ENCODE results near the gene KCNJ14. TPM values are rescaled to one million over a fixed set of nuclear protein-coding genes. Genes with fewer than 3 reads are reported as not detected.
A peak's percentile ranks its signal among the peaks of the same experiment; 100 is the strongest.

Gene KCNJ14
- polyA plus RNA-seq, 4 donors = 0.22 to 0.80 (median 0.35) TPM

DNA sequence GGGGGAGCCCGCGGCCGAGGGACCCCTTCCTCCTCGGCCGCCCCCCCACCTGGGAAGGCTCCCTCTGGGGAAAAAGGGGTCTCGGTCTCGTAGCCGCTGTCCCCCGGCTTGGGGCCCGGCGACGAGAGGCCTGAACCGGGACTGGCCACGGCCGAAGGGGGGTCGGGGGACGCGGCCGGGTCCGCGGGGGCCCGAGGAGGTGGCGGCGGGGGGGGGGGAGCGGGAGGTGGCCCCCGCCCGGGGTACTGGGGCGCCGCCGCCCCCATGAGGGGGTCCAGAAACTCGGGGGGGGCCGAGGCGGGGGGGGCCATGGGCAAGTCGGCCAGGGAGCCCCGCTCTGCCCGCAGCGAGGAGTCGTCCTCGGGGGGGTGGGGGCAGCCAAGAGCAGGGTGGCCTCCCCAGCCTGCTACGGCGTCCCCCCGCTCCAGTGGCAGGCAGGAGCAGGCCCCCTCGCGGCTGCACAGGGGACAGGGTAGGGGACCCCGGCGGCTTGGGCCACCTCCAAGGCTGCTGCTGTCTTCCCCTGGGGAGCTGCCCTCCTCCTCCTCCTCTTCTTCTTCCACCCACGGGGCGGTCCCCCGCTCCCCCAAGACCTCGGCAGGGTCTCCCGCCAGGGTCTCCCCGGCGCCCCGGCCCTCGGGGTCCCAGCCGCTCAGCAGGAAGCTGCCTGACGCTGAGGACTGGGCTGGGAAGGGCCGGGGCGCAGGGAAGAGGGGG, 43.4 kb downstream of the KCNJ14 start:
- WGBS, 3 donors = 43 to 69% (median 56%) methylated on average over 23 to 59 of the region's 59 CpGs
- Histone ChIP-seq H3K27me3 (ENCODE audit: control insufficient read depth in 3 of 3, insufficient read depth in 3 of 3, low read length in 3 of 3) (peaks cover 0 to 23% (median 0%) of the 10 kb centered on the region in 3 donors), H3K36me3 (ENCODE audit: control insufficient read depth in 3 of 3, insufficient read depth in 2 of 3, low read depth in 1 of 3, low read length in 3 of 3) (no peaks in the 10 kb centered on the region), H3K9me3 (ENCODE audit: control insufficient read depth in 2 of 2, insufficient read depth in 1 of 2, low read depth in 1 of 2, low read length in 1 of 2) (no peaks in the 10 kb centered on the region), H3K4me3 (ENCODE audit: low read depth in 1 of 3, low read length in 3 of 3) (peak overlapping the region in 1 of 3 donors; percentile 17), H3K4me1 (ENCODE audit: control insufficient read depth in 3 of 3, insufficient read depth in 2 of 3, low read depth in 1 of 3, low read length in 2 of 3) (peaks cover 0 to 31% (median 5%) of the 10 kb centered on the region in 3 donors), H3K27ac (ENCODE audit: low read depth in 1 of 3, low read length in 2 of 3) (no peak overlapping the region)
- DNase-seq (no peak), FAIRE-seq (no peak)

DNA sequence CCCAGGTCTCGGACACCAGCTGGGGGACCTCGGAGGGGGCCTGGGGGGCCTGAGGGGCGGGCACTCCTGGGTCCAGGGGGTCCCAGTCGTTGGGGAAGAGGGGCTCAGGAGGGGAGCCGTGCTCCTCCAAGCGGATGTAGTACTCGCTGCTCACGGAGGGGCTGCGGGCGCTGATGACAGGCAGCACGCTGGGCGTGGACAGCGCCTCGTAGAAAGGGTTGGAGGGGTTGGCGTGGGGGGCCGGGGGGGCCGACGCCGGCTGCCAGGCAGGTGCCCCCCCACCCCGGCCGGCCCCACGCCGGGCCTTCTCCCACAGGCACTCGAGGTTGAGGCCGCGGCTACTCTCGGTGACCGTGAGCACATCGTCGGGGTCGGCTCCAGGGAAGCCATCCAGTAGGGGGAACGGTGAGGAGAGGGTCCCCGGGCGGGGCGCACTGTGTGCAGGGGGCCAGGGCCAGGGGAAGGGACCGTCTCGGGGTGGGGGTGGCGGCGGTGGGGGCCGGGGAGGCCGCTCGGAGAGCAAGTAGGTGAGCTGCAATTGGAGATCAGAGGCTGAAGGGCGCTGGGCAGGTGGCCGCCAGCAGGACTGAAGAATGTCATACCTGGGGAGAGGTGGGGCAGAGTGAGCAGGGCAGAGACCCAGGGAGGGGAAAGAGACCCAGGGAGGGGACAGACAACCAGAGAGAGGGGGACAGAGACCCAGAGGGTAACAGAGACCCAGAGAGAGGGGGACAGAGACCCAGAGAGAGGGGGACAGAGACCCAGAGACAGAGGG, 44.1 kb downstream of the KCNJ14 start:
- no peak for FAIRE-seq
- Histone ChIP-seq H3K4me3 (ENCODE audit: low read depth in 1 of 3, low read length in 3 of 3) (no peak overlapping the region), H3K27ac (ENCODE audit: low read depth in 1 of 3, low read length in 2 of 3) (no peak overlapping the region), H3K36me3 (ENCODE audit: control insufficient read depth in 3 of 3, insufficient read depth in 2 of 3, low read depth in 1 of 3, low read length in 3 of 3) (no peaks in the 10 kb centered on the region), H3K27me3 (ENCODE audit: control insufficient read depth in 3 of 3, insufficient read depth in 3 of 3, low read length in 3 of 3) (peaks cover 0 to 23% (median 0%) of the 10 kb centered on the region in 3 donors), H3K9me3 (ENCODE audit: control insufficient read depth in 2 of 2, insufficient read depth in 1 of 2, low read depth in 1 of 2, low read length in 1 of 2) (no peaks in the 10 kb centered on the region), H3K4me1 (ENCODE audit: control insufficient read depth in 3 of 3, insufficient read depth in 2 of 3, low read depth in 1 of 3, low read length in 2 of 3) (peaks cover 0 to 31% (median 5%) of the 10 kb centered on the region in 3 donors)
- WGBS, 3 donors = 54 to 72% (median 56%) methylated on average over 29 to 44 of the region's 44 CpGs
- DNase-seq = peak in 1 of 2 donors; percentile 4

DNA sequence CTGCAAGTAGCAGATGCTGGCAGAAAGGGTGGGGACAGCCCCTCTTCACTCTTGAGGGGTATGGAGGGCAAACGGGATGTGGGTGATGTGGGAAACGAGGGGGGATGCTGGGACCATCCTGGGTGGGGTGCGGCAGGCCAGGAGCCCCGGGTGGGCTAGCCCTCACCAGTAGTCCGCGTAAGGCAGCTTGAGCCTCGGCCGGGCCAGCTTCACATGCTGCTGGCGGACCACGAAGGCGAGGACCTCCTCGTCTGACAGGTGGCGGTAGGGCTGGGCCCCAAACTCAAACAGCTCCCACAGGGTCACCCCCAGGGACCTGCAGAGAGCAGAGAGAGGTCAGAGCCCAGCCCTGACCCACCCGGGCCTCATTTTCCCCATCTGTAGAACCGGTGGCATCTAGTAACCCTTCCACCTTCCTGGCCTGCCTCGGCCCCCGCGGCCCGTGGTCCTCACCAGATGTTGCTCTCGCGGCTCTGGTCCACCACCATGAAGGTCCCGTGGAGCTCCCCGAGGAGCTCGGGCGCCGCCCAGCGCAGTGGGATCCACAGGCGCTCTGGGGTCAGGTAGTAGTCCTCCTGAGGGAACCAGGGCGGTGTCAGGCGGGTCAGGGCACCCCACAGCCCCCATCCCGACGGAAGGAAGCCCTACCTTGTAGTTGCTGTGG, 45.6 kb downstream of the KCNJ14 start:
- peak overlapping the region; percentile 53 to 68 (median 64) for H3K27ac ChIP-seq (ENCODE audit: low read depth in 1 of 3, low read length in 2 of 3)
- 37 to 44% (median 43%) methylated on average over 25 to 32 of the region's 32 CpGs for WGBS, 3 donors

DNA sequence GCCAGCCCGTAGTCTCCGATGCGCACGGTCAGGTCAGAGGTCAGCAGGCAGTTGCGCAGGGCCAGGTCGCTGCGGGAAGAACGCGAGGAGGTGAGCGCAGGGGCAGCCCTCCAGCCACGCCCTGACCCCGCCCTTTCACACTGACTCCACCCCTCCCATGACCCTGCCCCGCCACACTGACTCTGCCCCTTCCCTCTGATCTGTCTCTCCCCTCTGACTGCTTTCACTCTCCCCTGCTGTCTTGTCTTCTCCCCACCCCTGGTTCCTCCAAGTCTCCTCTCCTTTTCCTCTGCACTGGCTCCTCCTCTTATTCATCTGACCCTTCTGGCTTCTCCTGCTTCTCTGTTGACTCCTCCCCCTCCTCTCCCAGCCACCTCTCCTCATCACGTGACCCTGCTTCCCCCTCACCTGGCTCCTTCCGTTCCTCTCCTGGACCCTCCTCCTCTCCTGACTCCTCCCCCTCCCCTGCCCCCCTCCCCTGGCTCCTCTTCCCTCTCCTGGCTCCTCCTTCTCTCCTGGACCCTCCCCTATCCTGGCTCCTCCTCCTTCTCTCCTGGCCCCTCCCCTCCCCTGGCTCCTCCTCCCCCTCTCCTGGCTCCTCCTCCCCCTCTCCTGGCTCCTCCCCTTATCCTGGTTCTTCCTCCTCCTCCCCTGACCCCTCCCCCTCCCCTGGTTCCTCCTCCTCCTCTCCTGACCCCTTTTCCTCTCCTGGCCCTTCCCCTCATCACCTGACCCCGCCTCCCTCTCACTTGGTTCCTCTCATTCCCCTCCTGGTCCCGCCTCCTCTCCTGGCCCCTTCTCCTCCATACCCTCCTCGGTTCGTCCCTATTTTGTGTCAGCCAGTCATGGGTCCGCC, 46.3 kb downstream of the KCNJ14 start:
- H3K9me3 ChIP-seq (ENCODE audit: control insufficient read depth in 2 of 2, insufficient read depth in 1 of 2, low read depth in 1 of 2, low read length in 1 of 2) = no peaks in the 10 kb centered on the region
- FAIRE-seq (no peak), DNase-seq (peak; percentile 98)
- 2 to 4% (median 3%) methylated on average over 10 to 20 of the region's 20 CpGs for WGBS, 3 donors
- peaks cover 0 to 25% (median 5%) of the 10 kb centered on the region in 3 donors for H3K4me1 ChIP-seq (ENCODE audit: control insufficient read depth in 3 of 3, insufficient read depth in 2 of 3, low read depth in 1 of 3, low read length in 2 of 3)
- peak overlapping the region in 2 of 3 donors; percentile 37 to 59 for H3K4me3 ChIP-seq (ENCODE audit: low read depth in 1 of 3, low read length in 3 of 3)
- H3K27me3 ChIP-seq (ENCODE audit: control insufficient read depth in 3 of 3, insufficient read depth in 3 of 3, low read length in 3 of 3) = peaks cover 0 to 23% (median 0%) of the 10 kb centered on the region in 3 donors
- peak overlapping the region; percentile 53 to 68 (median 64) for H3K27ac ChIP-seq (ENCODE audit: low read depth in 1 of 3, low read length in 2 of 3)
- H3K36me3 ChIP-seq (ENCODE audit: control insufficient read depth in 3 of 3, insufficient read depth in 2 of 3, low read depth in 1 of 3, low read length in 3 of 3) = peaks cover 0 to 2% (median 0%) of the 10 kb centered on the region in 3 donors

More for the DNA sequence above, 45.6 kb downstream of the KCNJ14 start:
- FAIRE-seq (no peak), DNase-seq (no peak)
- Histone ChIP-seq H3K9me3 (ENCODE audit: control insufficient read depth in 2 of 2, insufficient read depth in 1 of 2, low read depth in 1 of 2, low read length in 1 of 2) (no peaks in the 10 kb centered on the region), H3K36me3 (ENCODE audit: control insufficient read depth in 3 of 3, insufficient read depth in 2 of 3, low read depth in 1 of 3, low read length in 3 of 3) (no peaks in the 10 kb centered on the region), H3K27me3 (ENCODE audit: control insufficient read depth in 3 of 3, insufficient read depth in 3 of 3, low read length in 3 of 3) (peaks cover 0 to 23% (median 0%) of the 10 kb centered on the region in 3 donors), H3K4me3 (ENCODE audit: low read depth in 1 of 3, low read length in 3 of 3) (peak overlapping the region in 2 of 3 donors; percentile 37 to 59), H3K4me1 (ENCODE audit: control insufficient read depth in 3 of 3, insufficient read depth in 2 of 3, low read depth in 1 of 3, low read length in 2 of 3) (peaks cover 0 to 25% (median 5%) of the 10 kb centered on the region in 3 donors)

DNA sequence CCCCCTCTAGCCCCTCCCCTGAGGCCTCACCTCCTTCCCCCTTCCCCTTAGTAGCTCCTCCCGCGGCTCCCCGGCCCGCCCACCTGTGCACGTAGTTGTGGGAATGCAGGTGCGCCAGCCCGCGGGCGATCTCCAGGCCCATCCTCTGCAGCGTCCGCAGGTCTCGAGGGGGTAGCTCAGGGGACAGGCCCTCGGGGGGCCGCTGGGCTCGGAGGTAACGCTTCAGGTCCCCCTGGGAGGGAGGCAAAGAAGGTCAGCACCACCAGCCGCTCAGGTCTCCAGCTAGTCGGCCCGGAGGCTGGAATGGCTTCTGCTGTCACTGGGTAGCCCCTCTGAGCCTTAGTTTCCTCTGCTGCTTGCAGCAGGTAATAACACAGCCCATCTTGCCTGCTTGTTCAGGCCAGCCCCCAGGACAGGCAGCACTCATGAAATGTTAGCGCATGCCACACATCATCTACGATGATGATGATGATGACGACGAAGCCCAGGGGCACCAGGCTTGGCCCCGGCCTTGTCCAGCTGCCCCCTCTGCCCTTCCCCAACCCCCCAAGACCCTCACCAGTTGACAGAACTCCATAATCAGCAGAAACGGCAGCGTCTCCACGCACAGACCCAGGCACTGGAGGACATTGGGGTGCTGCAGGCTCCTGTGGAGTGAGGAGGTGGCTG, 47.1 kb downstream of the KCNJ14 start:
- H3K27ac ChIP-seq (ENCODE audit: low read depth in 1 of 3, low read length in 2 of 3) = peak overlapping the region in 1 of 3 donors; percentile 48
- peaks cover 0 to 18% (median 5%) of the 10 kb centered on the region in 3 donors for H3K4me1 ChIP-seq (ENCODE audit: control insufficient read depth in 3 of 3, insufficient read depth in 2 of 3, low read depth in 1 of 3, low read length in 2 of 3)
- no peaks in the 10 kb centered on the region for H3K9me3 ChIP-seq (ENCODE audit: control insufficient read depth in 2 of 2, insufficient read depth in 1 of 2, low read depth in 1 of 2, low read length in 1 of 2)
- DNase-seq (no peak), FAIRE-seq (no peak)
- peaks cover 0 to 2% (median 0%) of the 10 kb centered on the region in 3 donors for H3K36me3 ChIP-seq (ENCODE audit: control insufficient read depth in 3 of 3, insufficient read depth in 2 of 3, low read depth in 1 of 3, low read length in 3 of 3)
- peak overlapping the region in 1 of 3 donors; percentile 34 for H3K4me3 ChIP-seq (ENCODE audit: low read depth in 1 of 3, low read length in 3 of 3)
- 24 to 29% (median 25%) methylated on average over 27 of the region's 27 CpGs for WGBS, 3 donors
- peaks cover 0 to 23% (median 0%) of the 10 kb centered on the region in 3 donors for H3K27me3 ChIP-seq (ENCODE audit: control insufficient read depth in 3 of 3, insufficient read depth in 3 of 3, low read length in 3 of 3)

DNA sequence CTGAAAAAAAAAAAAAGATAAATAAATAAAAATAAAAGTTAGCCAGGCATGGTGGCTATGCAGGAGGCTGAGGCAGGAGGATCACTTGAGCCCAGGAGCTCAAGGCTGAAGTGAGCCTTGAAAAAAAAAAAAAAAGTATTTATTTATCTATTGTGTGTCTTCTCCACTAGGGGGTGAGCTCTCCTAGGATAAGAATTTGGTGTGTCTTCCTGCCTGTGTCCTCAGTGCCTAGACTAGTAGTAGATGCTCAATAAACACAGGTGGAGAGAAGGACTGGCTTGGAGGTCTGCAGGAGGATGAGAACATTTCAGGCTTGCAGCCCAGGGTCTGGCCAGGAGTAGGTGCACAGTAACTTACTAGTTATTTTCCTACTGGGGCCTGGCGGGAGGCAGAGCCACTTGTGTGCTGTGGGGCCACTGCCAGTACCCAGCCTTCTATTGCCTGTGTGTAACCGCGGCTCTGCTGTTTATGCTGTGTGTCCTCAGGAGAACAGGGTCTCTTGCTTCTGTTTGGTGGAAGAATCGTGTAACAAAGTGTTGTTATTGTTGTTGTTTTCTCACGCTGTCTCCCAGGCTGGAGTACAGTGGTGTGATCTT, 50.9 kb downstream of the KCNJ14 start:
- Histone ChIP-seq H3K27me3 (ENCODE audit: control insufficient read depth in 3 of 3, insufficient read depth in 3 of 3, low read length in 3 of 3) (peaks cover 0 to 21% (median 0%) of the 10 kb centered on the region in 3 donors), H3K9me3 (ENCODE audit: control insufficient read depth in 2 of 2, insufficient read depth in 1 of 2, low read depth in 1 of 2, low read length in 1 of 2) (peaks cover 0 to 5% of the 10 kb centered on the region in 2 donors), H3K27ac (ENCODE audit: low read depth in 1 of 3, low read length in 2 of 3) (no peak overlapping the region), H3K4me1 (ENCODE audit: control insufficient read depth in 3 of 3, insufficient read depth in 2 of 3, low read depth in 1 of 3, low read length in 2 of 3) (peaks cover 0 to 12% (median 2%) of the 10 kb centered on the region in 3 donors), H3K4me3 (ENCODE audit: low read depth in 1 of 3, low read length in 3 of 3) (no peak overlapping the region), H3K36me3 (ENCODE audit: control insufficient read depth in 3 of 3, insufficient read depth in 2 of 3, low read depth in 1 of 3, low read length in 3 of 3) (peaks cover 0 to 2% (median 0%) of the 10 kb centered on the region in 3 donors)
- peak in 1 of 2 donors; percentile 72 for DNase-seq
- WGBS, 3 donors = 87 to 96% (median 94%) methylated on average over 5 of the region's 5 CpGs
- no peak for FAIRE-seq

DNA sequence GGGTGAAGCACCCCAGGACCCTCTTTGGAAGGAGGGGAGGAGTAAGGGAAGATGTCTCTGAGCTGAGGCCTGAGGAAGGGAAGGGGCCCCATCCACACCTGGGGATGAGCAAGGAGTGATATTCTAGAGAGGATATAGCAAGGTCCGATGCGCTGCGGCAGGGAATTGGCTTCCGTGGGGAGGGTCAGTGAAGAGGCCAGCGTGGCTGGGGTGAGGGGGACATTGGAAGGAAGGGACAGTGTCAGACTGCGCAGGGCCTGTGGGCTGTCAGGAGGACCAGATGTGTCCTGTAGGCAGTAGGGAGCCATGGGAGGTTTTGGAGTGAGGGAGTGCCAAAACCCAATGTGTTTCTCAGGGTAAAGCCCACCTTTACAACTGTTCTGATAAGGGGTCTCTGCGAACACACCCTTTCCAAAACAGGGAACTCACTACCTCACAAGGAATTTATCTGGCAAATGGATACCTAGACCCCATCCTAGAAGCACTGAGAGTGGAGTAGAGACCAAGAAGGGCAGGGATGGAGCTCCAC, 52.6 kb downstream of the KCNJ14 start:
- FAIRE-seq (no peak), DNase-seq (no peak)
- no peak overlapping the region for H3K27ac ChIP-seq (ENCODE audit: low read depth in 1 of 3, low read length in 2 of 3)
- peaks cover 0 to 5% (median 0%) of the 10 kb centered on the region in 3 donors for H3K4me1 ChIP-seq (ENCODE audit: control insufficient read depth in 3 of 3, insufficient read depth in 2 of 3, low read depth in 1 of 3, low read length in 2 of 3)
- peaks cover 0 to 2% (median 0%) of the 10 kb centered on the region in 3 donors for H3K36me3 ChIP-seq (ENCODE audit: control insufficient read depth in 3 of 3, insufficient read depth in 2 of 3, low read depth in 1 of 3, low read length in 3 of 3)
- WGBS, 3 donors = 79 to 92% (median 88%) methylated on average over 7 of the region's 7 CpGs
- H3K27me3 ChIP-seq (ENCODE audit: control insufficient read depth in 3 of 3, insufficient read depth in 3 of 3, low read length in 3 of 3) = peaks cover 0 to 37% (median 11%) of the 10 kb centered on the region in 3 donors
- H3K9me3 ChIP-seq (ENCODE audit: control insufficient read depth in 2 of 2, insufficient read depth in 1 of 2, low read depth in 1 of 2, low read length in 1 of 2) = peaks cover 0 to 5% of the 10 kb centered on the region in 2 donors
- no peak overlapping the region for H3K4me3 ChIP-seq (ENCODE audit: low read depth in 1 of 3, low read length in 3 of 3)

Data from small intestine (tissue), 7 donors.